Astrocyte of the spinal cord (primary cell): ENCODE data around the gene ZFYVE9.

ENCODE experiments used
- DNase-seq: peaks from one replicate; pipeline ENCODE4 v3.0.0; 2011; ENCODE audit warnings: low read depth, low spot score
- H3K4me3 ChIP-seq: 2 replicates; pipeline ENCODE4 v1.5.1; 2011; ENCODE audit warnings: low read depth, mild to moderate bottlenecking, low read length, moderate library complexity
- in situ Hi-C: cut with HindIII; loops from 2 replicates; pipeline ENCODE4 v1.10.0; 2017; ENCODE audit warnings: low sequenced_read_pairs
- TF ChIP-seq, protein P1 (sequence below): IDR thresholded peaks from 2 replicates; pipeline ENCODE4 v1.5.1; 2012; ENCODE audit warnings: low read depth, mild to moderate bottlenecking, low read length, inconsistent platforms

ZFYVE9 gene

GRCh38 chr1:52348704-52349300, 206.9 kb downstream of the ZFYVE9 start:
- DNase-seq: peak; percentile 30
- no peak overlapping the region for H3K4me3 ChIP-seq
- in situ Hi-C loops: no loop called here
- TF ChIP-seq, protein P1, sequence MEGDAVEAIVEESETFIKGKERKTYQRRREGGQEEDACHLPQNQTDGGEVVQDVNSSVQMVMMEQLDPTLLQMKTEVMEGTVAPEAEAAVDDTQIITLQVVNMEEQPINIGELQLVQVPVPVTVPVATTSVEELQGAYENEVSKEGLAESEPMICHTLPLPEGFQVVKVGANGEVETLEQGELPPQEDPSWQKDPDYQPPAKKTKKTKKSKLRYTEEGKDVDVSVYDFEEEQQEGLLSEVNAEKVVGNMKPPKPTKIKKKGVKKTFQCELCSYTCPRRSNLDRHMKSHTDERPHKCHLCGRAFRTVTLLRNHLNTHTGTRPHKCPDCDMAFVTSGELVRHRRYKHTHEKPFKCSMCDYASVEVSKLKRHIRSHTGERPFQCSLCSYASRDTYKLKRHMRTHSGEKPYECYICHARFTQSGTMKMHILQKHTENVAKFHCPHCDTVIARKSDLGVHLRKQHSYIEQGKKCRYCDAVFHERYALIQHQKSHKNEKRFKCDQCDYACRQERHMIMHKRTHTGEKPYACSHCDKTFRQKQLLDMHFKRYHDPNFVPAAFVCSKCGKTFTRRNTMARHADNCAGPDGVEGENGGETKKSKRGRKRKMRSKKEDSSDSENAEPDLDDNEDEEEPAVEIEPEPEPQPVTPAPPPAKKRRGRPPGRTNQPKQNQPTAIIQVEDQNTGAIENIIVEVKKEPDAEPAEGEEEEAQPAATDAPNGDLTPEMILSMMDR: peak; percentile 56

DNA sequence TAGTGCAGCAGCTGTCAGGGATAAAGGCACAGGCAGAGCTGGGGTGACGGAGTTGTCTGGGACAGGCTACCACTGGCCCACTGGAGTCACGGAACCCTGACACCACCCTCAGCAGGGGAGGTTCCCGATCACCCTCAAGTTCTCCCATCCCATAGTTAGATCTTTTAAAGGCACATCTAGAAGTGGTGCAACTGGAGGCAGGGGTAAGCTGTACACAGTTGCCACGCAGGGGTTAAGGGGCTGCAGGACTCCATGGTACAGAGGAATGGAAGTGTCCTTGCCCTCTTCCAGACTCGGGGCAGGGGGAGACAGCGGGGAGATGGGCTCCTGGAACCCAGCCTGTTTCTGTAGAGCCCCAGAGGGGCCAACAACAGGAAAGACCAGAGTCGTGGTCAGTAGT, 210.8 kb downstream of the ZFYVE9 start:
- TF ChIP-seq, protein P1: no peak
- in situ Hi-C loops: no loop called here
- no peak overlapping the region for H3K4me3 ChIP-seq
- no peak for DNase-seq

DNA sequence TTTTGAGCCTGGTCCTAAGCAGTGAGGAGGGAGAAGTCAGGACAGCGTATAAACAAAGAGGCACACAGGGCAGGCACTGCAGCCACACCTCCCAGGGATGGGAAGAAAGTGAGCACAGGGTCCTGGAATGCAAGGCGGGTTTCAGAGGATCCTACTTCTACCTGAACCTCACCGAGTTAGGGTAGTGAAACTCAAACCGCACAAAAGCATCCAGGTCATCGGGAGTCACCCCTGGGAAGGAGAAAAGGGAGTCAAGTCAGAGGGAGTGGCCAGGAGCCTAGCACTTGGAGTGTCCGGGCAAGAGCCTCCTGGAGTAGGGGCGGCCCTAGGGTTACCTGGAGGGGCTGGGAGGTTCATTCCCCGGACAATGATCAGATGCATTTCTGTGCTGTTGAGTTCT, 213.5 kb downstream of the ZFYVE9 start:
- H3K4me3 ChIP-seq: no peak overlapping the region
- DNase-seq: no peak
- TF ChIP-seq, protein P1: no peak
- in situ Hi-C loops: no loop called here

DNA sequence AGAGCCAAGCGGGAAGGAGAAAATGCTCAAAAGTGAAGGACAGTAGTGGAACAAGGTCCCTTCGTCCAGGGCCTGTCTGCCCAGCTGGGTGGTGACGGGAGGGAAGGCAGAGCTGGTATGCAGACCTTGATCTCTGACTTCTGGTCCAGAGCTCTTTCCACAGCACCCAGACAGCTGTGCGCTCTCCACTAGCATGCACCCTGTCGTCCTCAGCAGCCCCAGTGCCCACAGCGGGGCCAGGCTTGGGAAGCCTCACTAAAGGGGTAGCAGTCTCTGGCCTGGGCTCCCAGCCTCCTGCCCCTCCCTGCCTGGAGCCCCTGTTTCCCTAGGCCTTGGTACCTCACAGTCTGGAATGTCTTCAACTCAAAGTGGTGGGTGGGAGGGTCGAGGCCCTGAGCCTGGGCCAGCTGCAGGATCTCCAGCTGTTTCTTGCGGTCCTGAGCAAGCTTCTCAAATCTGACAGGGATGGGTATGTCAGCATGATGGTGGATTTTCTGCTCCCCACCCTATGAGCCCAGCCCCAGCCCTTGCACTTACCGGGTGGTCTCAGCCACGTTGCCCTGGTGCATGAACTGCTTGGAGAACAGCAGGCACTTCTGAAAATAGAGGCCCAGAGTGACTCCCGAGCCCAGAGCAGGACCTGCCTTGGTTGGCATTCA, 214.1 kb downstream of the ZFYVE9 start:
- DNase-seq: no peak
- TF ChIP-seq, protein P1: no peak
- no peak overlapping the region for H3K4me3 ChIP-seq
- in situ Hi-C loops: no loop called here

DNA sequence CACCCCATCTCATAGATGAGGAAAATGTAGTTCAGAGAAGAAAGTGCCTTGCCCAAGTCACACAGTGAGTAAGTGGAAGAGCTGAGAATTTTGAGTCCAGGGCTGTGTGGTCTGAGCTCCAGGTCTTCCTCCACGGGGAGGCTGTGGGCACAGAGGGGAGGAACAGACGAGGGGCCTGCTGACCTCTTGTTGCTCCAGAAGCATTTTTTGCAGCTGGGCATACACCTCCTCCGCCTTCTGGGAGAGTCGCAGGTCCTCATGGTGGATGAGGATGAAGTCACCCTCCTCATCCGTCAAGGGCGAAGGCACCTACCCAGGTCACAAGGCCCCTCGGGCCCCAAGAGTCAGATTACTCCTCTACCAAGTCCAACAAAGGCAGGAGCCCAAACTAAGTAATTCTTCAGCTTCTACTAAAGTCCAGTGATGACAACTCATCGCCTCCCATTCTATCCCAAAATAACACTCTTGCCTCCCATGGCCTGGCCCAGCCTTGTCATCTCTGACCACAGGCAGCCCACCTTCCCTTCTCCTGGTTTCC, 215.0 kb downstream of the ZFYVE9 start:
- no peak for DNase-seq
- no peak overlapping the region for H3K4me3 ChIP-seq
- TF ChIP-seq, protein P1: no peak
- in situ Hi-C loops: no loop called here

DNA sequence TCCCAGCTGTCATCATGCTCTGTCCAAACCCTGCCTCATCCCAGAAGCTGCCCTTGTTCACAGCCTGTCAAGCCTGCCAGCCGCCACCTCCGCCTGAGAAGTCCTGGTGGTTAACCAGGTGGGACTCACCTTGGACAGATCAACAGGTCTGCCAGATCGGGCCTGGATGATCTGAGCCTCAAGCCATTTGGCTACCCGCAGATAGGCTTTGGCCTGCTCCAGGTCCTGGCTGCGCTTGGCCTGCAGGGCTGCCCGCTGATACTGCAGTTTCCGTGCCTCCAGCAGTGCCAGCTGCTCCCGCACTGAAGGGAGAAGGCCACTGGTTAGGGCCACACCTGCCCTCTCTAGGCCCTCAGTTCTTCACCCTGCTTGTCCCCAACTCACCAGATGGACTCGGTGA, 215.5 kb downstream of the ZFYVE9 start:
- DNase-seq: no peak
- no peak overlapping the region for H3K4me3 ChIP-seq
- in situ Hi-C loops: no loop called here
- TF ChIP-seq, protein P1: no peak
